Progenitor cell of endocrine pancreas (in vitro differentiated cells): ENCODE measurements around the gene ZFP1. TPM values are rescaled to one million over a fixed set of nuclear protein-coding genes. Genes with fewer than 3 reads are reported as not detected.
A peak's percentile ranks its signal among the peaks of the same experiment; 100 is the strongest.

Experiments
- DNase-seq: peaks from one replicate; pipeline ENCODE4 v3.0.0; 2021; ENCODE audit warnings: low spot score; ENCODE audit not compliant: unreplicated experiment
- H3K27ac Mint-ChIP-seq: 2 replicates; pipeline ENCODE4 v1.8.0; 2021; ENCODE audit warnings: mild to moderate bottlenecking, moderate library complexity, mixed read lengths
- H3K27me3 Mint-ChIP-seq: 2 replicates; pipeline ENCODE4 v1.8.0; 2021; ENCODE audit warnings: mixed read lengths
- H3K36me3 Mint-ChIP-seq: 2 replicates; pipeline ENCODE4 v1.8.0; 2022; ENCODE audit warnings: mixed read lengths; ENCODE audit not compliant: insufficient read depth
- H3K4me1 Mint-ChIP-seq: 2 replicates; pipeline ENCODE4 v1.8.0; 2021; ENCODE audit warnings: low read depth, mixed read lengths
- H3K4me3 Mint-ChIP-seq: 2 replicates; pipeline ENCODE4 v1.8.0; 2021; ENCODE audit warnings: low read depth, mild to moderate bottlenecking, moderate library complexity, mixed read lengths
- H3K9me3 Mint-ChIP-seq: 2 replicates; pipeline ENCODE4 v1.8.0; 2021; ENCODE audit warnings: low read depth, mixed read lengths
- total RNA-seq: library from RNA; stranded (reverse); gene quantifications from 2 replicates; pipeline ENCODE4 v1.2.1, GENCODE V29; 2021
- TF ChIP-seq, protein P1 (sequence below): fragments of 200-600 bp; sonication (generic); IDR thresholded peaks from one replicate; pipeline ENCODE4 v1.5.0; 2021; ENCODE audit warnings: antibody characterized with exemption, mild to moderate bottlenecking; ENCODE audit not compliant: unreplicated experiment

ZFP1 gene
- total RNA-seq, 1 donor from 2014 or later: 17.5 TPM

DNA sequence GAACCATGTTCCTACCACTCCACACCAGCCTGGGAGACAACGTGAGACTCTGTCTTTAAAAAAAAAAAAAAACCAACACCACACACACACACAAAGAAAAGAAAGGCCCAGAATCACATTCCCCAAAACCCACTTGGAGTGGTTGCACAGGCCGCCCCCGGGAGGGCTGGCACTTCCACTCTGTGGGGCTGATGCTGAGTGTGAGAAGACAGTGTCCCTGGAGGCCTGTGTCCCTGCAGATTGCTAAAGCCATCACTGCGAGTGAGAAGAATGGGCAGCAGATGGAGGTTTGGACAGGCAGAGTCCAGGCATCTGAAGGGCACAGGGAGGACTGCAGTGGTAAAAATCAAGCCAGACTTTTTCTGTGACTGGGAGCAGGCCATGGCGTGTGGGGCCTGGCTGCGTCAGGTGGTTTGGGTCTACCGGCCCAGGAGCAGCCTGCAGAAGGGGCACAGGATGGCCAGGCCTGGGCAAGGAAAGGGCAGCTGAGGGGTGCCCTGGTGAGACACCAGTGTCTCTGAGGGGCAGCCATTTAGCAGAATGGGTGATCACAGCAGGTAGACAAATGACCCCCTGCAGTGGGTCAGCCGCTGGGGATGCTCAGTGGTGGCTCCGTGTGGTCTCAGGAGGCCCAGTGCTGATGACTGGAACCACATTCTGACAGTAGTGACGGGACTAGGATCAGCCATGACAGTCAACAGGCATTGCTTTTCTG, 45.6 kb downstream of the ZFP1 start:
- no peaks in the 10 kb centered on the region for H3K9me3 Mint-ChIP-seq
- H3K36me3 Mint-ChIP-seq: no peaks in the 10 kb centered on the region
- H3K4me1 Mint-ChIP-seq: no peaks in the 10 kb centered on the region
- DNase-seq: no peak
- peak overlapping the region; percentile 49 for H3K27ac Mint-ChIP-seq
- no peak overlapping the region for H3K4me3 Mint-ChIP-seq
- TF ChIP-seq, protein P1, sequence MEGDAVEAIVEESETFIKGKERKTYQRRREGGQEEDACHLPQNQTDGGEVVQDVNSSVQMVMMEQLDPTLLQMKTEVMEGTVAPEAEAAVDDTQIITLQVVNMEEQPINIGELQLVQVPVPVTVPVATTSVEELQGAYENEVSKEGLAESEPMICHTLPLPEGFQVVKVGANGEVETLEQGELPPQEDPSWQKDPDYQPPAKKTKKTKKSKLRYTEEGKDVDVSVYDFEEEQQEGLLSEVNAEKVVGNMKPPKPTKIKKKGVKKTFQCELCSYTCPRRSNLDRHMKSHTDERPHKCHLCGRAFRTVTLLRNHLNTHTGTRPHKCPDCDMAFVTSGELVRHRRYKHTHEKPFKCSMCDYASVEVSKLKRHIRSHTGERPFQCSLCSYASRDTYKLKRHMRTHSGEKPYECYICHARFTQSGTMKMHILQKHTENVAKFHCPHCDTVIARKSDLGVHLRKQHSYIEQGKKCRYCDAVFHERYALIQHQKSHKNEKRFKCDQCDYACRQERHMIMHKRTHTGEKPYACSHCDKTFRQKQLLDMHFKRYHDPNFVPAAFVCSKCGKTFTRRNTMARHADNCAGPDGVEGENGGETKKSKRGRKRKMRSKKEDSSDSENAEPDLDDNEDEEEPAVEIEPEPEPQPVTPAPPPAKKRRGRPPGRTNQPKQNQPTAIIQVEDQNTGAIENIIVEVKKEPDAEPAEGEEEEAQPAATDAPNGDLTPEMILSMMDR: no peak
- peaks cover 17% of the 10 kb centered on the region for H3K27me3 Mint-ChIP-seq

DNA sequence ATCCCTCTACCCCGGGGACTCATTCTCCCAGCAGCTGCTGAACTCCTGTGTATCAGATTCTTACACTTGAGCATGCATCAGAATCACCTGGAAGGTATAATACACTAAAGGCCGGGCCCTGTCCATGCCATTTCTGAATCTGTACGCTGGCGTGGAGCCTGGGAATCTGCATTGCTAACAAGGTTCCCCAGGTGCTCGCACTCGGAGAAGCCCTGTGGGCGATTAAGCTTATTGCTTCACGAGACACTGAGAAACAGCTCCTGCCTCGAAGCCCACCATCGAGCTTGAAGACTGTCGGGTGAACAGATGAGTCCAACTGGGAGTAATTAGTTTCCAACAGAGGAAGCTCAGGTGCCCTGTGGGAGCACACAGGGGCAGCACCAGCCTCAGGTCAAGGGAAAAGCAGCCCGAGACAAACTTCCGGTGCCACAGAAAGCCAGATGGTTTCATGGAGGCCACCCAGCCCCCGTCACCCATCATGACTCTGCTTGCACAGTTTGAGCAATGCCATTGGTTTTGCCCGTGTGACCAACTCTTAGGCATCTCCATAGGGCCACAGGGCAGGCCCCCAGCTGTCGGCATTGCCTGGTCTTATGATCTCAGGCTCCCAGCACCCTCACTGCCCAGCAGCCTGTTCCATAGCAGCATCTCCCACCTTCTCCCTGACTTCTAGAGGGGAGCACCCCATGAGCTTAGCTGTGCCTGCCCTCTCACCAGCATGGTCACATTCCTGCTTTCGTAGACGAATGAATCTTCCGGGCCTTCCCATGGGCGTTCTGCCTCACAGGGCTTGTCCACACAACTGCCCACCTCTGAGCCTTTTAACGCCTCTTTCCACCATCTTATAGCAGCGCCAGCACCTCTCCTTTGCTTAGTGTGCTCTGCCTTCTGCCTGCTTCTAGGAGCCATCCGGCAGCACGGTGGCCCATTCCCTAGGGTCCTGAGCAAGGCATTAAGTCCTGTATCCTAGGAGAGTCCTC, 47.8 kb downstream of the ZFP1 start:
- no peak for DNase-seq
- Mint-ChIP-seq H3K27ac (no peak overlapping the region), H3K9me3 (no peaks in the 10 kb centered on the region), H3K4me3 (no peak overlapping the region), H3K4me1 (no peaks in the 10 kb centered on the region), H3K36me3 (no peaks in the 10 kb centered on the region), H3K27me3 (peaks cover 22% of the 10 kb centered on the region)
- TF ChIP-seq, protein P1: no peak

DNA sequence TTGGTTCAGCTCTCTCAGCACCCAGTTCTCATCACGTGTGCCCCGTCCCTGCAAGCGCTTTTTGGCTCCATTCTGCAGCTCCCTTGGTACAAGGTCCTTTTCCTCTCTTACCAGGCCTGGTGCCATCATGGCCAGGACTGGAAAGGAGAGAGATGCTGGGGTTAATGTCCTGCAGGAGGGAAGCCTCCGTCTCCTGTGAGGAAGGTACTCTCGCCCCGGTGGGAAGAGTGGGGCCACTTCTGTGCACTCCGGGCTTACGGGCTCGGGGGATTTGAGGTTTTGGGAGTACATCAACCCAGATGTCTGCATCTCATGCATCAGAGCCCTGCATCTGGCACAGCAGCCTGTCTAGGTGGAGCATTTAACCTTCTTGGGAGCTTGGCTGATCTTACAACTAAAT, 48.5 kb downstream of the ZFP1 start:
- no peak overlapping the region for H3K4me3 Mint-ChIP-seq
- peaks cover 24% of the 10 kb centered on the region for H3K27me3 Mint-ChIP-seq
- no peaks in the 10 kb centered on the region for H3K9me3 Mint-ChIP-seq
- H3K4me1 Mint-ChIP-seq: no peaks in the 10 kb centered on the region
- no peak for DNase-seq
- no peaks in the 10 kb centered on the region for H3K36me3 Mint-ChIP-seq
- no peak overlapping the region for H3K27ac Mint-ChIP-seq
- TF ChIP-seq, protein P1: no peak

DNA sequence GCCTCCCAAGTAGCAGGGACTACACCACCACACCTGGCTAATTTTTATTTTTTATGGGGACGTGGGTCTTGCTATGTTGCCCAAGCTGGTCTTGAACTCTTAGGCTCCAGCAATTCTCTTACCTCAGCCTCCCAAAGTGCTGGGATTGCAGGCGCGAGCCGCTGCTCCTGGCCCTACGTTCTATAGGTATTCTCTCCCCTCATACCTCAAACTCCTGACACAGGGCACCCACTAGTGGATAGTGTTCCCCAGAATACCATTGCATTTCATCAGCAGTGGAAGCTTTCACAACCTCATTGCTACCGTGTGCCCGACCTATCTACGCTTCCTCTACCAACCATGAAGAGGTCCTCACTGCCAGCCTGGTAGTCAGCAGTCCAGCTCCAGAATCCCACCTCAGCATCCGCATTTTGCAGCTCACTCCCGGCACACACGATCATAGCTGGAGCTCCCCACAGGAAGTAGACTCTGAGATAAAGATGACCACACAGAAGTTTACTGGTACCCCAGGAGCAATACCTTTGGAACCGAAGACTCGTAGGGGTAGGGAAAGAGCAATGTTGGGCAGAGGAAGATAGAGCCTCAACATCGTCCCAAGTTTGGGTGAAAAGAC, 49.3 kb downstream of the ZFP1 start:
- no peak for DNase-seq
- H3K9me3 Mint-ChIP-seq: no peaks in the 10 kb centered on the region
- peaks cover 24% of the 10 kb centered on the region for H3K27me3 Mint-ChIP-seq
- no peaks in the 10 kb centered on the region for H3K36me3 Mint-ChIP-seq
- H3K4me1 Mint-ChIP-seq: no peaks in the 10 kb centered on the region
- TF ChIP-seq, protein P1: no peak
- H3K4me3 Mint-ChIP-seq: no peak overlapping the region
- no peak overlapping the region for H3K27ac Mint-ChIP-seq

DNA sequence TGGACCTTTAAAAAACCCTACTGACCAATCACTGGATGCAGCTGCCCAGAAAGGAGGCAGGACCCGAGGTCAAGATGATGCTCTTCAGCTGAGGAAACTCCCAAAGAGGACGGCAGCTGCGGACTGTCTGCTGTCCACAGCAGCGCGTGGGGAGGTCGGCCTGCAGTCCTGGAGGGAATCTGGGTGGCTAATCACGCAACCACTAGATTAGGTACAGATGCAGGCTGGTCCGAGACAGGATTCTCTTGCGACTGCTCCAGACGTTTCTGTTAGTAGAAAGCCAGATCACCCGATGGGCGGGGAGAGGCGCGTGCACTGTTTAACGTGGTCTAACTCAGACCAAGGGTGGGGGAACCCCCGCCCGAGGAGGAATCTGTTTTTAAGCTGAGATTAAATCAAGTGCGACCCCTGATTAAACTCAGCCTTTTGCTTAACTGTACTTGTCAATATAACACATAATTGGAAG, 49.8 kb downstream of the ZFP1 start:
- no peak overlapping the region for H3K4me3 Mint-ChIP-seq
- TF ChIP-seq, protein P1: no peak

More for the DNA sequence above, 49.8 kb downstream of the ZFP1 start:
- no peak overlapping the region for H3K27ac Mint-ChIP-seq
- DNase-seq: no peak
- peaks cover 24% of the 10 kb centered on the region for H3K27me3 Mint-ChIP-seq
- no peaks in the 10 kb centered on the region for H3K36me3 Mint-ChIP-seq
- no peaks in the 10 kb centered on the region for H3K4me1 Mint-ChIP-seq
- H3K9me3 Mint-ChIP-seq: no peaks in the 10 kb centered on the region
